ENCODE results near the gene C1QTNF2. TPM values are rescaled to one million over a fixed set of nuclear protein-coding genes. Genes with fewer than 3 reads are reported as not detected.

C1QTNF2 gene
- total and polyA plus RNA-seq, 2 of the 13 experiments (the other 11 are each of a cell fraction or from before 2014, with no cell fraction given): not detected

- TF ChIP-seq, protein P1, sequence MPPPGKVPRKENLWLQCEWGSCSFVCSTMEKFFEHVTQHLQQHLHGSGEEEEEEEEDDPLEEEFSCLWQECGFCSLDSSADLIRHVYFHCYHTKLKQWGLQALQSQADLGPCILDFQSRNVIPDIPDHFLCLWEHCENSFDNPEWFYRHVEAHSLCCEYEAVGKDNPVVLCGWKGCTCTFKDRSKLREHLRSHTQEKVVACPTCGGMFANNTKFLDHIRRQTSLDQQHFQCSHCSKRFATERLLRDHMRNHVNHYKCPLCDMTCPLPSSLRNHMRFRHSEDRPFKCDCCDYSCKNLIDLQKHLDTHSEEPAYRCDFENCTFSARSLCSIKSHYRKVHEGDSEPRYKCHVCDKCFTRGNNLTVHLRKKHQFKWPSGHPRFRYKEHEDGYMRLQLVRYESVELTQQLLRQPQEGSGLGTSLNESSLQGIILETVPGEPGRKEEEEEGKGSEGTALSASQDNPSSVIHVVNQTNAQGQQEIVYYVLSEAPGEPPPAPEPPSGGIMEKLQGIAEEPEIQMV (CRISPR knock-in tag; IDR thresholded peaks at IDR 0.05; ENCODE audit: low read depth): no peak
- TF ChIP-seq ZFP82 (CRISPR knock-in tag; IDR thresholded peaks at IDR 0.05; ENCODE audit: borderline replicate concordance) (no peak), RFX5 (IDR thresholded peaks at IDR 0.05; ENCODE audit: low read depth, low read length) (no peak)
These were observed 52.0 kb downstream of the C1QTNF2 start (continued) for GRCh38 chr5:160318409-160318808.

DNA sequence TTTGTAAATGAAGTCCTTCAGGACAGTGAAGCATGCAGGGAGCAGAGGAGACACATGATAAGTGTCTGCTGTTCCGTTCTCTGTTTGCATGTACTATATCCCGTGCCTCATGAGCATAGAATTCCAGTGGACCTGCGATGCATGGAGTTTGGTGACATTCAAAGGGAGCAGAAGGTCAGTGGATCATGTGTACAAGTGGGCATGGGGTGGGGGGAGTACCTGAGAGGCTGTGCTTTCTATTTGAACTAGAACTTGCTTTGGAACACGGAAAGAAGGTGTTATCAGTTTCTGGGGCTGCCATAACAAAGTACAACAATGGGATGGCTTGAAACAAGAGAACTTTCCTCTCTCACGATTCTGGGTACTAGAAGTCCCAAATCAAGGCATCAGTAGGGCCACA is 53.0 kb downstream of the C1QTNF2 start:
- FAIRE-seq: no peak
- H3K9me3 ChIP-seq (ENCODE audit: low read length): no peaks in the 10 kb centered on the region
- H3K4me3 ChIP-seq (replicated peaks in 1 of 3; ENCODE audit: insufficient read depth in 1 of 3, low read depth in 2 of 3, low read length in 3 of 3): no peak overlapping the region
- no peaks in the 10 kb centered on the region for H4K20me1 ChIP-seq (ENCODE audit: insufficient read depth, low read length)
- H3K4me1 ChIP-seq (ENCODE audit: insufficient read depth, low read length): peaks cover 41% of the 10 kb centered on the region
- CTCF ChIA-PET (ENCODE audit: low intra/inter-chr PET ratio, low total read pairs): no interaction called here
- WGBS (ENCODE audit: low lambda C conversion rate): 8% methylated on average over 5 of the region's 5 CpGs
- no peaks in the 10 kb centered on the region for H3K36me3 ChIP-seq (replicated peaks in 1 of 2; ENCODE audit: control insufficient read depth in 1 of 2, insufficient read depth in 2 of 2, low read length in 2 of 2)
- intact Hi-C loops (cut with micrococcal nuclease; ENCODE audit: unreplicated experiment) (loop anchor here (2.0 to 5.0 kb wide), 2 partner anchors 27 to 55 kb away; no protein-coding TSS in a partner anchor), in situ Hi-C loops (cut with HindIII; ENCODE audit: extremely low pct_ligation_motif_present, low pct_unique_long_range_greater_than_20kb) (no loop called here)
- no TSS peak for BruUV-seq (replicated peaks)
- no peaks in the 10 kb centered on the region for H3K79me2 ChIP-seq (ENCODE audit: insufficient read depth, low read length)
- no peak overlapping the region for H3K27ac ChIP-seq (ENCODE audit: extremely low read length, insufficient read depth, low read length)
- POLR2A ChIA-PET: no interaction called here
- peak; percentile 46 for ATAC-seq
- DNase-seq (ENCODE audit: low spot score): peak; percentile 55
- H3K27me3 ChIP-seq (ENCODE audit: control insufficient read depth in 1 of 2, insufficient read depth in 2 of 2, low read length in 2 of 2): 0 out of 5 replicates have a peak, but pooled peaks cover 0 to 3% of the 10 kb centered on the region in 2 experiments
- no peak overlapping the region for H2AFZ ChIP-seq (ENCODE audit: low read length)
- no peak overlapping the region for H3K9ac ChIP-seq (ENCODE audit: insufficient read depth, low read depth, low read length)
- H3K4me2 ChIP-seq (ENCODE audit: low read depth, low read length): peak overlapping the region; percentile 20; the same call in 1 of the 2 replicates
- TF ChIP-seq RARA (CRISPR knock-in tag; IDR thresholded peaks at IDR 0.05) (peak; percentile 64), ZNF251 (CRISPR knock-in tag; IDR thresholded peaks at IDR 0.05) (no peak), SOX5 (CRISPR knock-in tag; IDR thresholded peaks at IDR 0.05; ENCODE audit: borderline replicate concordance) (peak; percentile 32; the same call in 1 of the 2 replicates), CC2D1A (CRISPR knock-in tag; IDR thresholded peaks at IDR 0.05) (no peak), FOXA1 (IDR thresholded peaks at IDR 0.05) (no peak), FOXA1 (CRISPR knock-in tag; IDR thresholded peaks at IDR 0.05) (peak; percentile 49; the same call in 1 of the 2 replicates), SP4 (CRISPR knock-in tag; IDR thresholded peaks at IDR 0.05) (no peak), AKAP8 (CRISPR knock-in tag; IDR thresholded peaks at IDR 0.05) (no peak), ZNF138 (CRISPR knock-in tag; IDR thresholded peaks at IDR 0.05; ENCODE audit: low read depth) (no peak), NR2F6 (IDR thresholded peaks at IDR 0.05) (0 out of 2 replicates have a peak, but pooled peaks have one; percentile 24), NR2F6 (CRISPR knock-in tag; IDR thresholded peaks at IDR 0.05) (peak; percentile 35; the same call in 1 of the 2 replicates), U2AF2 (IDR thresholded peaks at IDR 0.05; ENCODE audit: low read depth, low read length) (no peak), GATAD1 (CRISPR knock-in tag; IDR thresholded peaks at IDR 0.05) (no peak), SUZ12 (IDR thresholded peaks at IDR 0.05; ENCODE audit: low read depth, low read length) (no peak), ARID5B (CRISPR knock-in tag; IDR thresholded peaks at IDR 0.05) (peak; percentile 59), HBP1 (CRISPR knock-in tag; IDR thresholded peaks at IDR 0.05; ENCODE audit: low read depth) (no peak), KAT2B (IDR thresholded peaks at IDR 0.05; ENCODE audit: borderline replicate concordance, low read depth, low read length) (no peak), ELF3 (CRISPR knock-in tag; IDR thresholded peaks at IDR 0.05) (no peak; the same call in 1 of the 2 replicates)
